ENCODE results near the gene BCL2L15. TPM values are rescaled to one million over a fixed set of nuclear protein-coding genes. Genes with fewer than 3 reads are reported as not detected.

Gene BCL2L15
- total RNA-seq, 1 experiment from 2014 or later = 0.10 TPM

DNA sequence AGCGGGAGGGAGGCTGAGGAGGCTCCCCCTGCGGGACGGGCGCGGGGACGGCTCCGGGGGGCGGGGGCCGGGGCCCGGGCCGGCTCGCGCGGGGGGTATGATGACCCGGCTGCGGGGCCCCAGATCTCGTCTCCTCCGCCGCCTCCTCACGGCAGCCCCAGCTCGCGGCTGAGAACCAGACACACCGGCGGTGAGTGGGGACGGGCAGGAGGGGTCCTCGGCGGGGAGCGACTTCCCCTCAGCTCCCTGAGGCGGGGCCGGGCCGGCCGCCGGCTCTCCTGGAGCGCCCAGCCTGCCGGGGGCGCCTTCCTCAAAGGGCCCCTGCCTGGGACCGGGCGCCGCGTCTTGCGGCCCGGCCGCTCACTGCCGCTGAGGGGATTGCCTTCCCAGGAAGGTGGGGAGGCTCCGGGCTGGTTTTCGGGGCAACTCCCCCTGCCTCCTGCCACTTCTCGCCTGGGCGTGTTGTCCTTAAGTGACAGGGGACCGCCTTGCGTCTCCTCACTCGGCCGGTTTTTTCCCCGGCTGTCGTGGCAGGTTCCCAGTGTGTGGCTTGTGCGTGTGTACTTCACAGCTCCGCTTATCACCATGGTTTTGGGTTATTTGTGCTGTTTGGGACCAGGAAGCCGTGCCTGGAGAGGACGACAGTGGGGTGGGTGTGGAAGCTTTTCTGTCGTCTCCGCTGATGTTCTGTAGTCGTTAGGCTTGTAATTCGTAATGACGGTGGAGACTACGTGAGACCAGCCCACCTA lies 42.5 kb upstream of the BCL2L15 start:
- Histone ChIP-seq H3K27me3 (ENCODE audit: control insufficient read depth, insufficient read depth, low read length) (no peaks in the 10 kb centered on the region), H3K36me3 (ENCODE audit: control insufficient read depth, insufficient read depth, low read length) (peaks cover 3% of the 10 kb centered on the region; the same call in 1 of the 2 replicates), H3K27ac (ENCODE audit: low read length) (peak overlapping the region; percentile 71), H3K4me3 (ENCODE audit: low read depth in 2 of 2, low read length in 2 of 2) (peak overlapping the region; percentile 72 to 85), H3K4me1 (ENCODE audit: control insufficient read depth, insufficient read depth, low read length) (peaks cover 15% of the 10 kb centered on the region), H3K9me3 (ENCODE audit: control insufficient read depth, insufficient read depth, low read depth, low read length) (no peaks in the 10 kb centered on the region)
- TF ChIP-seq TCF7L2 (IDR thresholded peaks at IDR 0.05; ENCODE audit: low read depth, low read length) = no peak
- TF ChIP-seq, protein P1, sequence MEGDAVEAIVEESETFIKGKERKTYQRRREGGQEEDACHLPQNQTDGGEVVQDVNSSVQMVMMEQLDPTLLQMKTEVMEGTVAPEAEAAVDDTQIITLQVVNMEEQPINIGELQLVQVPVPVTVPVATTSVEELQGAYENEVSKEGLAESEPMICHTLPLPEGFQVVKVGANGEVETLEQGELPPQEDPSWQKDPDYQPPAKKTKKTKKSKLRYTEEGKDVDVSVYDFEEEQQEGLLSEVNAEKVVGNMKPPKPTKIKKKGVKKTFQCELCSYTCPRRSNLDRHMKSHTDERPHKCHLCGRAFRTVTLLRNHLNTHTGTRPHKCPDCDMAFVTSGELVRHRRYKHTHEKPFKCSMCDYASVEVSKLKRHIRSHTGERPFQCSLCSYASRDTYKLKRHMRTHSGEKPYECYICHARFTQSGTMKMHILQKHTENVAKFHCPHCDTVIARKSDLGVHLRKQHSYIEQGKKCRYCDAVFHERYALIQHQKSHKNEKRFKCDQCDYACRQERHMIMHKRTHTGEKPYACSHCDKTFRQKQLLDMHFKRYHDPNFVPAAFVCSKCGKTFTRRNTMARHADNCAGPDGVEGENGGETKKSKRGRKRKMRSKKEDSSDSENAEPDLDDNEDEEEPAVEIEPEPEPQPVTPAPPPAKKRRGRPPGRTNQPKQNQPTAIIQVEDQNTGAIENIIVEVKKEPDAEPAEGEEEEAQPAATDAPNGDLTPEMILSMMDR (IDR thresholded peaks at IDR 0.05) = peak; percentile 32
- no TSS peak for BruUV-seq (replicated peaks)
- in situ Hi-C loops (cut with HindIII; ENCODE audit: low pct_unique_long_range_greater_than_20kb, low sequenced_read_pairs) (no loop called here), intact Hi-C loops (cut with micrococcal nuclease; ENCODE audit: unreplicated experiment) (loop anchor here (2.0 kb wide), 1 partner anchor 25 kb away; the partner anchor contains the start of genes AP4B1 and DCLRE1B)
- no peak for DNase-seq (ENCODE audit: low read depth, low spot score)
- POLR2A ChIA-PET = interaction anchor here (0.5 to 0.8 kb wide), 4 partner anchors 17 to 248 kb away, joined by 3 to 5 read pairs (median 3); no protein-coding TSS in a partner anchor
- ATAC-seq = peak; percentile 68
- CTCF ChIA-PET = interaction anchor here (0.6 kb wide), 1 partner anchor 34 kb away, joined by 12 read pairs; no protein-coding TSS in a partner anchor

DNA sequence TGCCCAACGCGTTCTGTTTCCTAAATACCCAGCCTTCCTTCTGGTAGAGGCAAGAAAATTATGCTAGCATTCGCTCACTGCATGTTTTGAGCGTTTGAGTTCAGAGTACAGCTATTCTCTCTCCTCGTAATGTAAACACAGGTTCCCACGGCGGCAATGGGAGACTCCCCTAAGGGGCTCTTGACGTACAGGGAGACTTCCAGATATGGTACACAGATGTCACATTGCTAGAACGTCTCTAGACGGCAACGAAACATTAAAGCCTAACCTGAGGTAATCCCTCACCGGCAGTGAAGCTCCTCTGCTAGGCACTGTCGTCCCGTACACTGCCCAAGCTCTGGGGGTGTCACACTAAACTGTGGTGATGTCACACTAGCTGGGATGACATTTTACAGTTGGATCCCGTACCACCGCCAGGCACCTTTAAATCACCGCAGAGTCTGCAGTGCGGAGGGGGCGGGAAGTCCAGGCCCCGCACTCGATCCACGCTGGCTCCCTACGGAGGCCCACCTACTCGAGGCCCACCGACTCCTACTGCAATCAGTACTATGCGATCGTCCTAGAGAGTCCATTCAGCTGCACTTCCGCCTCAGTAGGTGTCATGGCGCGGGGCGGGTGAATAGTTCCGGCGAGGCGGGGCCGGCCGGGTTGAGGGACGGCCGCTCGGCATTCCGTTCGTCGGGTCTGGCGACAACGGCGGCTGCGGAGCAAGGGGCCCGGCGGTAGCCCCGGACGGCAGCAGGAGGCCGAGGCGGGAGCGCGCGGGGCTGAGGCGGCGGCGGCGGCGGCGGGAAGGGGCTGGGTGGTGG lies 41.8 kb upstream of the BCL2L15 start, which contains the start of gene HIPK1:
Gene HIPK1 (plus strand): TSS at position 384 of the 809 bp plus-strand sequence.
- ChIA-PET CTCF (no interaction called here), POLR2A (interaction anchor here (0.8 kb wide), 1 partner anchor 17 kb away, joined by 3 read pairs; no protein-coding TSS in a partner anchor)
- peak; percentile 97 for ATAC-seq
- TSS peak; percentile 90 for BruUV-seq (replicated peaks)
- Histone ChIP-seq H3K27me3 (ENCODE audit: control insufficient read depth, insufficient read depth, low read length) (no peaks in the 10 kb centered on the region), H3K9me3 (ENCODE audit: control insufficient read depth, insufficient read depth, low read depth, low read length) (no peaks in the 10 kb centered on the region), H3K36me3 (ENCODE audit: control insufficient read depth, insufficient read depth, low read length) (peaks cover 3% of the 10 kb centered on the region; the same call in 1 of the 2 replicates), H3K4me3 (ENCODE audit: low read depth in 2 of 2, low read length in 2 of 2) (peak within 1 kb of the TSS; percentile 85 to 90), H3K4me1 (ENCODE audit: control insufficient read depth, insufficient read depth, low read length) (peaks cover 15% of the 10 kb centered on the region), H3K27ac (ENCODE audit: low read length) (peak within 1 kb of the TSS; percentile 84)
- TF ChIP-seq SIN3A (IDR thresholded peaks at IDR 0.05; ENCODE audit: borderline replicate concordance, insufficient read depth, low read depth, low read length) = peak; percentile 40
- TF ChIP-seq POLR2AphosphoS5 (IDR thresholded peaks at IDR 0.05; ENCODE audit: low read depth, low read length) = peak; percentile 62
- TF ChIP-seq, protein P2, sequence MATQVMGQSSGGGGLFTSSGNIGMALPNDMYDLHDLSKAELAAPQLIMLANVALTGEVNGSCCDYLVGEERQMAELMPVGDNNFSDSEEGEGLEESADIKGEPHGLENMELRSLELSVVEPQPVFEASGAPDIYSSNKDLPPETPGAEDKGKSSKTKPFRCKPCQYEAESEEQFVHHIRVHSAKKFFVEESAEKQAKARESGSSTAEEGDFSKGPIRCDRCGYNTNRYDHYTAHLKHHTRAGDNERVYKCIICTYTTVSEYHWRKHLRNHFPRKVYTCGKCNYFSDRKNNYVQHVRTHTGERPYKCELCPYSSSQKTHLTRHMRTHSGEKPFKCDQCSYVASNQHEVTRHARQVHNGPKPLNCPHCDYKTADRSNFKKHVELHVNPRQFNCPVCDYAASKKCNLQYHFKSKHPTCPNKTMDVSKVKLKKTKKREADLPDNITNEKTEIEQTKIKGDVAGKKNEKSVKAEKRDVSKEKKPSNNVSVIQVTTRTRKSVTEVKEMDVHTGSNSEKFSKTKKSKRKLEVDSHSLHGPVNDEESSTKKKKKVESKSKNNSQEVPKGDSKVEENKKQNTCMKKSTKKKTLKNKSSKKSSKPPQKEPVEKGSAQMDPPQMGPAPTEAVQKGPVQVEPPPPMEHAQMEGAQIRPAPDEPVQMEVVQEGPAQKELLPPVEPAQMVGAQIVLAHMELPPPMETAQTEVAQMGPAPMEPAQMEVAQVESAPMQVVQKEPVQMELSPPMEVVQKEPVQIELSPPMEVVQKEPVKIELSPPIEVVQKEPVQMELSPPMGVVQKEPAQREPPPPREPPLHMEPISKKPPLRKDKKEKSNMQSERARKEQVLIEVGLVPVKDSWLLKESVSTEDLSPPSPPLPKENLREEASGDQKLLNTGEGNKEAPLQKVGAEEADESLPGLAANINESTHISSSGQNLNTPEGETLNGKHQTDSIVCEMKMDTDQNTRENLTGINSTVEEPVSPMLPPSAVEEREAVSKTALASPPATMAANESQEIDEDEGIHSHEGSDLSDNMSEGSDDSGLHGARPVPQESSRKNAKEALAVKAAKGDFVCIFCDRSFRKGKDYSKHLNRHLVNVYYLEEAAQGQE (IDR thresholded peaks at IDR 0.05; ENCODE audit: insufficient read depth in 1 of 2, low read depth in 2 of 2, low read length in 1 of 2) = no peak
- intact Hi-C loops (cut with micrococcal nuclease; ENCODE audit: unreplicated experiment) = no loop called here
- peak; percentile 53 for DNase-seq (ENCODE audit: low read depth, low spot score)
- in situ Hi-C loops (cut with HindIII; ENCODE audit: low pct_unique_long_range_greater_than_20kb, low sequenced_read_pairs) = no loop called here

Data from Panc1 (cell line).